HG03060 (cell line): ENCODE results near the gene RETREG2.

Experiments used
- ATAC-seq: cut with Tn5 transposase; IDR thresholded peaks from one replicate; pipeline ENCODE4 v1.9.1; 2021; ENCODE audit warnings: low read depth, moderate number of reproducible peaks; ENCODE audit not compliant: unreplicated experiment

Gene RETREG2

DNA sequence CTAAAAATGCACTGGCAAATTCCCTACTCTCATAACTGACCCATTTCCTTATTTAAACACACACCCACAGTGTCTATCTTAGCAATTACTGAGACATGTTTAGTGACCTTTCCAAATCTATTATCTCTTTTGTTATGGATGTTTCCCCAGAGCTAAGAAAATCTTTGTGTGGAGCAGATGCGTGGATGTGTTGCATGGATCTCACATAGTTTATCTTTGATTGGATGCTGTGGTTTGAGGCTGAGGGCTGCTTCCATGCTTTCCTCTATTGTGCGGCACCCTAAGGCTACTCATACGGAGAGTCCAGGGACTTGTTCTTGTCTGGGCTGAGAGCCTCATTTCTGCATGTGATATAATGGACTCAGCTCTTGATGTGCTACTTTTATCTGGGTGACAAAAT is 56.3 kb downstream of the RETREG2 start:
- no peak for ATAC-seq
